Naive B cell (primary cell): Measurements from ENCODE around the gene MDH1. TPM values are rescaled to one million over a fixed set of nuclear protein-coding genes. Genes with fewer than 3 reads are reported as not detected.
"Not testable (repeated sequence)": the region's sequence is repeated elsewhere in the genome, so short reads cannot be mapped to it uniquely, and the experiment has no call there.

Experiments
- ATAC-seq, 2 donors: fragments of 150-1000 bp; cut with Tn5 transposase; 2 replicates each; pipeline ENCODE4 v1.10.0; 2021; ENCODE audit warnings: low read depth in 2 of 2, mild to moderate bottlenecking in 2 of 2, moderate library complexity in 2 of 2
- DNase-seq: peaks from one replicate; pipeline ENCODE4 v3.0.0; 2022
- H3K27ac Mint-ChIP-seq, 6 donors: one replicate each; pipeline ENCODE4 v1.8.0; 2020 to 2022; ENCODE audit warnings: mild to moderate bottlenecking in 6 of 6, mixed read lengths in 6 of 6, moderate library complexity in 5 of 6, inconsistent platforms in 2 of 6
- H3K27me3 Mint-ChIP-seq, 3 donors: one replicate each; pipeline ENCODE4 v1.8.0; 2021 to 2022; ENCODE audit warnings: mixed read lengths in 3 of 3, mild to moderate bottlenecking in 1 of 3
- H3K36me3 Mint-ChIP-seq, 2 donors: one replicate each; pipeline ENCODE4 v1.8.0; 2020 to 2022; ENCODE audit warnings: mixed read lengths in 2 of 2, inconsistent platforms in 1 of 2, mild to moderate bottlenecking in 1 of 2
- H3K4me1 Mint-ChIP-seq, 3 donors: one replicate each; pipeline ENCODE4 v1.8.0; 2020 to 2022; ENCODE audit warnings: mixed read lengths in 3 of 3, inconsistent platforms in 1 of 3, mild to moderate bottlenecking in 1 of 3, moderate library complexity in 1 of 3
- H3K4me3 Mint-ChIP-seq, 8 donors: one replicate each; pipeline ENCODE4 v1.8.0; 2020 to 2022; ENCODE audit warnings: mild to moderate bottlenecking in 8 of 8, mixed read lengths in 8 of 8, moderate library complexity in 8 of 8, inconsistent platforms in 2 of 8
- H3K9me3 Mint-ChIP-seq, 7 donors: one replicate each; pipeline ENCODE4 v1.8.0; 2020 to 2022; ENCODE audit warnings: mixed read lengths in 7 of 7, mild to moderate bottlenecking in 5 of 7, inconsistent platforms in 2 of 7, moderate library complexity in 1 of 7
- polyA plus RNA-seq, 6 donors: library from polyadenylated mRNA; unstranded; fragments of 300-500 nt; fragmentation: Illumina TruSeq; gene quantifications; one replicate each; pipeline ENCODE4 v1.2.3, GENCODE V29; 2021; ENCODE audit warnings: low read depth in 6 of 6

Gene MDH1
- polyA plus RNA-seq, 6 donors from 2014 or later, result 203 to 322 (median 271) TPM

DNA sequence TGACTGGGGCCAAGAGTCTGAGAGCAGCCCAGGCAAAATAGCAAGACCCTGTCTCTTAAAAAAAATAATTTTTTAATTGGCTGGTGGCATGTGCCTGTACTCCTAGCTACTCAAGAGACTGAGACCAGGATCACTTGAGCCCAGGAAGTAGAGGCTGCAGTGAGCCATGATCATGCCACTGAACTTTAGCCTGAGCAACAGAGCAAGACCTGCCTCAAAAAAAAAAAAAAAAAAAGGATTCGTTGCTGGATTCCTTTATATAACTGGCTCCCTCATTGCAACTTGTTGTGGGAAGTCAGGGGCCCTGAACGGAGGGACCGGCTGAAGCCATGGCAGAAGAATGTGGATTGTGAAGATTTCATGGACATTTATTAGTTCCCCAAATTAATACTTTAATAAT, 15.7 kb upstream of the MDH1 start:
- not testable (repeated sequence) for H3K4me1 Mint-ChIP-seq

GRCh38 chr2:63573726-63574345, 14.9 kb upstream of the MDH1 start:
- Mint-ChIP-seq H3K36me3 (peaks cover 7 to 17% of the 10 kb centered on the region in 2 donors), H3K9me3 (peaks cover 0 to 20% (median 10%) of the 10 kb centered on the region in 7 donors), H3K27ac (peak overlapping the region in 1 of 6 donors; percentile 77)
- not testable (repeated sequence) for H3K27me3 Mint-ChIP-seq, H3K4me1 Mint-ChIP-seq, DNase-seq, H3K4me3 Mint-ChIP-seq, ATAC-seq

More for the DNA sequence above, 15.7 kb upstream of the MDH1 start:
- H3K9me3 Mint-ChIP-seq, result peaks cover 0 to 28% (median 17%) of the 10 kb centered on the region in 7 donors
- H3K4me3 Mint-ChIP-seq, DNase-seq, H3K27ac Mint-ChIP-seq, H3K27me3 Mint-ChIP-seq, ATAC-seq: not testable (repeated sequence)
- H3K36me3 Mint-ChIP-seq, result peaks cover 7 to 25% of the 10 kb centered on the region in 2 donors

DNA sequence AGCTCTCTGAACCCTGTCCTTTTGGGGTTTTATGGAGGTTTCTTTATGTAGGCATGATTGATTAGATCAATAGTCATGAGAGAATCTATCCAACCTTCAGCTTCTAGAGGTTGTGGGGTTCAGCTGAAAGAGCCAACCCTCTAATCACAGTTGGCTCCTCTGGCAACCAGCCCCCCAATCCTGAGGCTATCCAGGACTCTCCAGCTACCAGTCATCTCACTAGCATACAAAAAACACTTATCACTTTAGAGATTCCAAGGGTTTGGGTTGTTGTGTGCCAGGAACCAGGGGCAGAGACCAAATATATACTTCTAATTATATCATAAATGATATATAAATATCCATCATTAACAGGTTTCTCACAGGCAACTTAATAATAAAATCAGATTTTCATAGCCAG, 12.2 kb upstream of the MDH1 start:
- Mint-ChIP-seq H3K4me3 (no peak overlapping the region), H3K9me3 (peaks cover 0 to 15% (median 5%) of the 10 kb centered on the region in 7 donors), H3K27ac (peak overlapping the region in 1 of 6 donors; percentile 6), H3K27me3 (no peaks in the 10 kb centered on the region), H3K36me3 (peaks cover 7 to 12% of the 10 kb centered on the region in 2 donors), H3K4me1 (peaks cover 7 to 22% (median 10%) of the 10 kb centered on the region in 3 donors)
- no peak for DNase-seq
- ATAC-seq, result no peak

DNA sequence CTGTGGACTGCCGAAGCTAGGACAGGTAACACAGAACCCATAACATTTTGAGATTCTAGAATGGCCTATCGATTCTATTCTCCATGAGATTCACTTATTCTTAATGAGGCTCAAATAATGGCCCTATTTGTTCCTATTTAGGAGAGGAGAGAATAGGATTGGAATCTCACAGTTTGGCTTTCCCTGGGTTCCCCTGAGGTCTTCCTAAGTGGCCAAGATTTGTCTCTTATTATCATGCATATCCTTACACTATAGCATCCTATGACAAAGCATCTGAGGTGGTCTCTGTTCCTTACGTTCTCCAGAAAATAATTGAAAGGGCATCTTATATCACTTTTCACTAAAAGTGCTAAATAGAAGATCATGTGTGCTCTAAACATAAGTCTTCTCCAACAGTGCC, 10.0 kb upstream of the MDH1 start:
- Mint-ChIP-seq H3K36me3 (peaks cover 6% of the 10 kb centered on the region in 2 donors), H3K4me3 (no peak overlapping the region), H3K4me1 (peaks cover 7 to 17% (median 10%) of the 10 kb centered on the region in 3 donors), H3K27me3 (no peaks in the 10 kb centered on the region), H3K27ac (no peak overlapping the region), H3K9me3 (peaks cover 0 to 9% (median 5%) of the 10 kb centered on the region in 7 donors)
- DNase-seq (no peak), ATAC-seq (no peak)

DNA sequence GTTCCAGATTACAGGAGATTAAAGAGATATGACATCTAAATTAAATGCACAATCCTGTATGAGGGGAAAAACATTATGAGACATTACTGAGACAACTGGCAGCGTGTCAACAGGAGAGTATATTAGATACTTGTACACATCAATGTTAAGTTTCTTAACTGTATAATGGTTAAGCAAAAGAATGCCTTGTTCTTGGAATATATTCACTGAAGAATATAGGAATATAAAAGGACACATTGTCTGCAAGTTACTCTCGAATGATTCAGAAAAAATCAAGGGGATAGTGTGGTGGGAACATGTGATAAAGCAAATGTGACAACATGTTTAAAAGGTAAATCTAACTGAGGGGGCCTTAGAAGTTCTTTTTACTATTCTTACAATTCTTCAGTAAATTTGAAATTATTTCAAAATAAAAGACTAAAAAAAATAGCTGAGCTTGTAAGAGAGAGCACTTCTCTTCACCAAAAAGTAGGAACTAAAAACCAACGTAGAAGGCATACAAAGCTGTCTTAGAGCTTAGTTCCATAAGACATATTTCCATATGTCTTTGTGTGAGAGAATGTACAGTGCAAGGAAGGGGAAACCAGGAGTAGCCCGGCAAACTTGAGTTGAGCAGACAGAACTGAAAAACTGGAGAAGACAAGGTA, 8.0 kb upstream of the MDH1 start:
- Mint-ChIP-seq H3K4me3 (peak overlapping the region in 1 of 8 donors; percentile 12), H3K4me1 (peaks cover 7 to 17% (median 7%) of the 10 kb centered on the region in 3 donors), H3K27ac (no peak overlapping the region), H3K36me3 (no peaks in the 10 kb centered on the region), H3K9me3 (peaks cover 0 to 3% (median 0%) of the 10 kb centered on the region in 7 donors), H3K27me3 (no peaks in the 10 kb centered on the region)
- ATAC-seq (no peak), DNase-seq (no peak)

GRCh38 chr2:63581298-63581961, 7.3 kb upstream of the MDH1 start:
- peaks cover 7 to 19% (median 7%) of the 10 kb centered on the region in 3 donors for H3K4me1 Mint-ChIP-seq
- ATAC-seq, result no peak
- peak overlapping the region in 1 of 8 donors; percentile 12 for H3K4me3 Mint-ChIP-seq
- H3K9me3 Mint-ChIP-seq, result peaks cover 0 to 3% (median 0%) of the 10 kb centered on the region in 7 donors
- no peaks in the 10 kb centered on the region for H3K27me3 Mint-ChIP-seq
- no peaks in the 10 kb centered on the region for H3K36me3 Mint-ChIP-seq
- H3K27ac Mint-ChIP-seq, result no peak overlapping the region
- no peak for DNase-seq

GRCh38 chr2:63582873-63583272, 5.9 kb upstream of the MDH1 start:
- ATAC-seq (no peak), DNase-seq (no peak)
- H3K9me3 Mint-ChIP-seq, result peaks cover 0 to 3% (median 0%) of the 10 kb centered on the region in 7 donors
- H3K27me3 Mint-ChIP-seq, result no peaks in the 10 kb centered on the region
- no peaks in the 10 kb centered on the region for H3K36me3 Mint-ChIP-seq
- H3K4me3 Mint-ChIP-seq, result no peak overlapping the region
- peaks cover 18 to 34% (median 20%) of the 10 kb centered on the region in 3 donors for H3K4me1 Mint-ChIP-seq
- no peak overlapping the region for H3K27ac Mint-ChIP-seq

DNA sequence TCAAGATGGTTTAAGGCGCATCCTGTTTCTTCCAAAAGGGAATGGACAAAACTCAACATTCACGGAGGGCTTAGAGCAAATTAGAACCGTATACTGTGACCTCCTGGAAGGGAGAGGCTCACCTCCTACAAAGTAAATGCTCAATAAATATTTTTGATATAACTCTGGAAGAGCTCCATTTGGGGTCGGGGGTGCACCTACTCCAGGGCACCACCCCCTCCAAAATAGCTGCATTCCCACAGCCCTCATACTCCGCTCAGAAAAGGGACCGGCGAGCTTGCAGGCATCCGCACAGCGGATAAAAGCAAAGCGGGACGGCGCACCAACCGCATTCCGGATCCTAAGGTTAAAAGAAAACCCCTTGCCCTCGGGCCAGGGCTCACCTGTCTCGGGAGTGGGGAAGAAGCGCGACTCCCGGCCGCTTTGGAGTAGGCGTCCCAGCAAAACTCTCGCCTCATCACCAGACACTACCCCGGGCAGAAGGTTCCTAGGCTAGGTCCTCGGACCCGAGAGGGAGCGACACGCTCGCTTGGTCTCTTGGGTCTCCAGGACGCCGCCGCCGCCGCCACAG, 864 bp upstream of the MDH1 start:
- no peaks in the 10 kb centered on the region for H3K9me3 Mint-ChIP-seq
- H3K4me3 Mint-ChIP-seq, result peak overlapping the region; percentile 89 to 99 (median 98)
- no peaks in the 10 kb centered on the region for H3K36me3 Mint-ChIP-seq
- no peaks in the 10 kb centered on the region for H3K27me3 Mint-ChIP-seq
- peak overlapping the region; percentile 97 to 100 (median 99) for H3K27ac Mint-ChIP-seq
- ATAC-seq (no peak), DNase-seq (peak; percentile 5)
- H3K4me1 Mint-ChIP-seq, result peaks cover 18 to 42% (median 31%) of the 10 kb centered on the region in 3 donors

DNA sequence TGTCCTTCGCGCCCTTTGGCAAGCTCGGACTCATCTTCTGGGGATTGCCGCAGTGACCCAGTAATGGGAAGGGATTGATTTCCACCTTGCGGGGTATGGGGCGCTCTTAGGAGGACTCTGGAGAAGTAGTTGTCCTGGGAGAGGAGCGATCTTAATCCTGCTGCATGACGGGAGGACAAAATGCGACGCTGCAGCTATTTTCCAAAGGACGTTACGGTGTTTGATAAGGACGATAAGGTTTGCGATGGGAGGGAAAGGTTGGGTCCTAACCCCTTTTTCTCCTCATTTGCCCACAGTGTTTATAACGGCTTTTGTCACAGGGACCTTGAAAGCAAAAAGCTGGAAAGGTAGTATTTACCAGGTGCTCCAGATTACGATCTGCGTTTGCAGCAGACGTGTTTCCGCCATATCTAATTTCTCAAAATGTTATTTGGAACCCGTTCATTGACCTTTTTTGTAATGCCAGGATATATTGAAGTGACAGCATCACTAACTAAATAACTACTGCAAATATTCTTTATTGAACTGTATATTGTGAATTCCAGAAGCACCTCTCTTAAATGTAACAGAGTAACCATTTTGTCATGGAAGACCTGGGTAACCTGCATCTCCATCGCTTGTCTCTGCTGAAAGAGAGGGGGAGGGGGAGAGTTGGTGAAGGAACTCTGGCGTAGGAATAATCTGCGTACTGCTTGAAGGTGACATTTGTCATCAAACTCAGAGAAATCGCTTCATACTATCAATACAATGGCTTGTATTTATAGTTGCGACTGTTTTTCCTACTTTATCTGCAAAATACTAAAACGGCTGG, 590 bp downstream of the MDH1 start:
- DNase-seq, result no peak
- Mint-ChIP-seq H3K27me3 (no peaks in the 10 kb centered on the region), H3K4me1 (peaks cover 18 to 44% (median 36%) of the 10 kb centered on the region in 3 donors), H3K27ac (peak overlapping the region; percentile 97 to 100 (median 99)), H3K4me3 (peak overlapping the region; percentile 89 to 99 (median 98)), H3K9me3 (no peaks in the 10 kb centered on the region), H3K36me3 (no peaks in the 10 kb centered on the region)
- ATAC-seq, result no peak

- H3K27ac Mint-ChIP-seq, result peak overlapping the region in 2 of 6 donors; percentile 54 to 97
- H3K36me3 Mint-ChIP-seq, result no peaks in the 10 kb centered on the region
- DNase-seq (no peak), ATAC-seq (no peak)
- peak overlapping the region in 4 of 8 donors; percentile 17 to 97 (median 93) for H3K4me3 Mint-ChIP-seq
- H3K9me3 Mint-ChIP-seq, result no peaks in the 10 kb centered on the region
- peaks cover 18 to 49% (median 36%) of the 10 kb centered on the region in 3 donors for H3K4me1 Mint-ChIP-seq
- H3K27me3 Mint-ChIP-seq, result no peaks in the 10 kb centered on the region
Observed at GRCh38 chr2:63590626-63591408, 2.1 kb downstream of the MDH1 start.

GRCh38 chr2:63591566-63592175, 2.9 kb downstream of the MDH1 start:
- ATAC-seq (no peak), DNase-seq (no peak)
- H3K4me3 Mint-ChIP-seq, result peak overlapping the region in 1 of 8 donors; percentile 70
- H3K9me3 Mint-ChIP-seq, result no peaks in the 10 kb centered on the region
- peaks cover 17 to 47% (median 31%) of the 10 kb centered on the region in 3 donors for H3K4me1 Mint-ChIP-seq
- peak overlapping the region in 1 of 6 donors; percentile 23 for H3K27ac Mint-ChIP-seq
- no peaks in the 10 kb centered on the region for H3K27me3 Mint-ChIP-seq
- H3K36me3 Mint-ChIP-seq, result no peaks in the 10 kb centered on the region

GRCh38 chr2:63594660-63595059, 5.9 kb downstream of the MDH1 start:
- H3K27ac Mint-ChIP-seq, result no peak overlapping the region
- no peak for ATAC-seq

More at GRCh38 chr2:63594660-63595059, 5.9 kb downstream of the MDH1 start:
- Mint-ChIP-seq H3K9me3 (no peaks in the 10 kb centered on the region), H3K4me1 (peaks cover 7 to 21% (median 15%) of the 10 kb centered on the region in 3 donors), H3K27me3 (no peaks in the 10 kb centered on the region), H3K36me3 (peaks cover 0 to 4% of the 10 kb centered on the region in 2 donors), H3K4me3 (peak overlapping the region in 1 of 8 donors; percentile 30)
- DNase-seq, result no peak
